Ovary (tissue), 9 donors: Measurements from ENCODE around the gene PNPO. TPM values are rescaled to one million over a fixed set of nuclear protein-coding genes. Genes with fewer than 3 reads are reported as not detected.

Experiments used
- DNase-seq, 5 donors: peaks; one replicate each; pipeline ENCODE4 v3.0.0-alpha.2; 2019 to 2020
- H3K27ac ChIP-seq, 2 donors: fragments of 200-600 bp; one replicate each; pipeline versions ENCODE4 v1.5.1 to v1.8.0; 2019 to 2022
- H3K27me3 ChIP-seq: fragments of 200-600 bp; one replicate; pipeline ENCODE4 v1.8.0; 2022
- H3K36me3 ChIP-seq: fragments of 200-600 bp; sonication (generic); one replicate; pipeline ENCODE4 v1.5.1; 2019
- H3K4me1 ChIP-seq: one replicate; pipeline ENCODE4 v1.8.1; 2013; ENCODE audit warnings: mild to moderate bottlenecking, moderate library complexity; ENCODE audit not compliant: insufficient read depth
- H3K4me3 ChIP-seq: fragments of 200-600 bp; sonication (generic); one replicate; pipeline ENCODE4 v1.5.1; 2017
- H3K9me3 ChIP-seq, 2 donors: fragments of 200-600 bp in 1 of 2; sonication (generic) in 1 of 2; one replicate each; pipeline versions ENCODE4 v1.5.1 to v1.8.1; 2013 to 2019; ENCODE audit warnings: mild to moderate bottlenecking in 1 of 2, moderate library complexity in 1 of 2
- CTCF ChIP-seq, 3 donors: fragments of 450-650 bp in 2 of 3; fragments of 200-600 bp in 1 of 3; IDR thresholded peaks; one replicate each; pipeline versions ENCODE4 v1.5.1 to v1.8.0; 2016 to 2022; ENCODE audit warnings: antibody characterized with exemption in 3 of 3, mild to moderate bottlenecking in 1 of 3
- EP300 ChIP-seq: sonication (generic); formaldehyde crosslinking; IDR thresholded peaks from one replicate; pipeline ENCODE4 v1.6.1; 2017; ENCODE audit warnings: antibody characterized with exemption
- POLR2A ChIP-seq: fragments of 450-650 bp; IDR thresholded peaks from one replicate; pipeline ENCODE4 v1.6.1; 2017; ENCODE audit warnings: antibody characterized with exemption, mild to moderate bottlenecking, moderate library complexity
- WGBS, 3 donors: extraction: QIAGEN DNeasy Blood & Tissue Kit in 1 of 3; methylation state at CpG; one replicate each; pipeline versions ENCODE4 v1.1.5 to v1.1.7; 2013 to 2017; 5-methylcytosine and 5-hydroxymethylcytosine counted together
- intact Hi-C, 4 donors: fragments of 100-400 bp; cut with DNase I; formaldehyde crosslinking; loops; one replicate each; pipeline versions ENCODE4 v1.11.0 to v1.15.1; 2022 to 2023
- polyA plus RNA-seq, 2 donors: library from polyadenylated mRNA; stranded (reverse); fragments of 200-250 nt in 1 of 2; fragments of 350-450 nt in 1 of 2; fragmentation: Illumina TruSeq in 1 of 2; extraction: RNeasy Lipid Tissue Mini Kit (QIAGEN cat#74804) in 1 of 2; gene quantifications; one replicate each; pipeline ENCODE4 v1.2.3, GENCODE V29; 2013 to 2014
- total RNA-seq, 7 donors: library from RNA; depleted of rRNA in 2 of 7; stranded (reverse); fragments of >200 nt in 2 of 7; fragmentation: NEBNext Ultra II Directional in 3 of 7; extraction: Animal tissue kit (Norgen Biotek cat#: 25700) in 3 of 7; gene quantifications; one replicate each; pipeline versions ENCODE4 v1.1.0 to v1.2.4, GENCODE V29; 2016 to 2023
- donor health status: DM: no; HTN: no; CAD: no; lungs with moderate emphysema.
- donor health status: DM: no; HTN: no; CAD: no.
- donor health status: Bipolar disorder and iron deficiency.
- donor health status: DM: yes; HTN: yes; CAD: no.
- donor health status: DM: no; HTN: no; CAD: no.
- donor health status: DM: yes; HTN: yes; CAD: no.

PNPO gene
- total and polyA plus RNA-seq, 9 donors: 6.1 to 32.4 (median 21.8) TPM

GRCh38 chr17:47994724-47995123 is 53.4 kb downstream of the PNPO start:
- Histone ChIP-seq H3K4me3 (no peak overlapping the region), H3K36me3 (no peaks in the 10 kb centered on the region), H3K27ac (no peak overlapping the region), H3K4me1 (no peaks in the 10 kb centered on the region), H3K9me3 (no peaks in the 10 kb centered on the region), H3K27me3 (no peaks in the 10 kb centered on the region)
- intact Hi-C loops: no loop called here
- WGBS, 3 donors: 89 to 94% (median 91%) methylated on average over 4 of the region's 4 CpGs
- DNase-seq: no peak
- TF ChIP-seq POLR2A (no peak), CTCF (IDR thresholded peaks at IDR 0.05) (no peak), EP300 (no peak)

- WGBS, 3 donors: 56 to 72% (median 66%) methylated on average over 13 of the region's 13 CpGs
- Histone ChIP-seq H3K4me1 (no peaks in the 10 kb centered on the region), H3K27ac (no peak overlapping the region), H3K27me3 (no peaks in the 10 kb centered on the region), H3K36me3 (no peaks in the 10 kb centered on the region), H3K9me3 (no peaks in the 10 kb centered on the region), H3K4me3 (no peak overlapping the region)
- DNase-seq: no peak
- TF ChIP-seq CTCF (IDR thresholded peaks at IDR 0.05) (no peak), POLR2A (no peak)
- intact Hi-C loops: no loop called here
Measured at GRCh38 chr17:47995241-47995935, 54.0 kb downstream of the PNPO start.

DNA sequence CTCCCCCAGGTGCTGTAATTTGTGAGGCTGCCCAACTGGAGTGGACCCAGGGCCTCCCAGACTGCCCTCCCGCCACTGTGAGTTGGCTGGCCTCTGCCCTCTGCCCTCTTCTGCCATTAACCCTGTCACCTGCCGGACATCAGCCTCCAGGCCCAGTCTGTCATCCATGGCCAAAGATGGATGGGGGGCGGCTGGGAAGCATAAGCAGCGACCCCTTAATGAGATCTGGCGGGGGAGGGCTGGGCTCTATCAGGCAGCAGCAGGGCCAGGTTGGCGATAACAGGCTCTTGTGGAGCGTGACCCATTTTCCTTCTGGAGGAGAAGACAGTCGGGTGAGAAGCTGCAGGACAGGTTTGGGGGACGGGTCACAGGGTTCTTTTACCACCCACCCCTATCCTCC is 54.8 kb downstream of the PNPO start:
- TF ChIP-seq CTCF (IDR thresholded peaks at IDR 0.05): no peak
- TF ChIP-seq EP300: no peak
- TF ChIP-seq POLR2A: no peak
- H3K9me3 ChIP-seq: no peaks in the 10 kb centered on the region
- H3K4me1 ChIP-seq: no peaks in the 10 kb centered on the region
- intact Hi-C loops: no loop called here
- 62 to 77% (median 67%) methylated on average over 9 of the region's 9 CpGs for WGBS, 3 donors
- no peak overlapping the region for H3K4me3 ChIP-seq
- H3K27me3 ChIP-seq: no peaks in the 10 kb centered on the region
- H3K36me3 ChIP-seq: no peaks in the 10 kb centered on the region
- no peak overlapping the region for H3K27ac ChIP-seq
- DNase-seq: no peak

- no peaks in the 10 kb centered on the region for H3K4me1 ChIP-seq
- no peaks in the 10 kb centered on the region for H3K27me3 ChIP-seq
- H3K27ac ChIP-seq: no peak overlapping the region
- H3K36me3 ChIP-seq: no peaks in the 10 kb centered on the region
- intact Hi-C loops: no loop called here
- DNase-seq: no peak
- no peaks in the 10 kb centered on the region for H3K9me3 ChIP-seq
- TF ChIP-seq POLR2A: no peak
- no peak for TF ChIP-seq CTCF (IDR thresholded peaks at IDR 0.05)
- no peak for TF ChIP-seq EP300
- WGBS, 3 donors: 75 to 80% (median 75%) methylated on average over 7 of the region's 7 CpGs
- no peak overlapping the region for H3K4me3 ChIP-seq
Measured at GRCh38 chr17:47997586-47997985, 56.2 kb downstream of the PNPO start.
